Measurements from ENCODE around the gene BRSK2.
"Not testable (repeated sequence)": the region's sequence is repeated elsewhere in the genome, so short reads cannot be mapped to it uniquely, and the experiment has no call there.

BRSK2 gene

GRCh38 chr11:1354125-1354938, 35.4 kb upstream of the BRSK2 start:
- DNase-seq (ENCODE audit: low read depth in 2 of 2), result no peak

DNA sequence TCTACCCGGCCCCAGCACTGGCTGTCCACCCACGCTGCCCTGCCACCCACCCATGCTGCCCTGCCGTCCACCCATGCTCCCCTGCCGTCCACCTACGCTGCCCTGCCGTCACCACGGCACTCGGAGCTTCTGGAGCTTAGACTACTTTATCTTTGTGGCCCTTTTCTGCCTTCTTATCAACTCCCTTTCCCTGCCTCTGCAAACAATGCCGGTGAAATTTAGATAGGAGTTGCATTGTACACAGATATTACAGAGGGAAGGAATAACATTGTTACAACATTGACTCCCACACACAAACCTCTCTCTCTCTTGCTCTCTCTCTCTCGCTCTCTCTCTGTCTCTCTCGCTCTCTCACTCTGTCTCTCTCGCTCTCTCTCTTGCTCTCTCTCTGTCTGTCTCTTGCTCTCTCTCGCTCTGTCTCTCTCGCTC, 33.7 kb upstream of the BRSK2 start:
- no peak for DNase-seq (ENCODE audit: low read depth in 2 of 2)

GRCh38 chr11:1356478-1356960, 33.2 kb upstream of the BRSK2 start:
- DNase-seq (ENCODE audit: low read depth in 2 of 2), result no peak

GRCh38 chr11:1358286-1358685, 31.4 kb upstream of the BRSK2 start:
- DNase-seq (ENCODE audit: low read depth in 2 of 2), result no peak

- not testable (repeated sequence) for DNase-seq (ENCODE audit: low read depth in 2 of 2)
Observed at GRCh38 chr11:1358931-1359330, 30.8 kb upstream of the BRSK2 start.

GRCh38 chr11:1359556-1359955, 30.2 kb upstream of the BRSK2 start:
- DNase-seq (ENCODE audit: low read depth in 2 of 2), result no peak

DNA sequence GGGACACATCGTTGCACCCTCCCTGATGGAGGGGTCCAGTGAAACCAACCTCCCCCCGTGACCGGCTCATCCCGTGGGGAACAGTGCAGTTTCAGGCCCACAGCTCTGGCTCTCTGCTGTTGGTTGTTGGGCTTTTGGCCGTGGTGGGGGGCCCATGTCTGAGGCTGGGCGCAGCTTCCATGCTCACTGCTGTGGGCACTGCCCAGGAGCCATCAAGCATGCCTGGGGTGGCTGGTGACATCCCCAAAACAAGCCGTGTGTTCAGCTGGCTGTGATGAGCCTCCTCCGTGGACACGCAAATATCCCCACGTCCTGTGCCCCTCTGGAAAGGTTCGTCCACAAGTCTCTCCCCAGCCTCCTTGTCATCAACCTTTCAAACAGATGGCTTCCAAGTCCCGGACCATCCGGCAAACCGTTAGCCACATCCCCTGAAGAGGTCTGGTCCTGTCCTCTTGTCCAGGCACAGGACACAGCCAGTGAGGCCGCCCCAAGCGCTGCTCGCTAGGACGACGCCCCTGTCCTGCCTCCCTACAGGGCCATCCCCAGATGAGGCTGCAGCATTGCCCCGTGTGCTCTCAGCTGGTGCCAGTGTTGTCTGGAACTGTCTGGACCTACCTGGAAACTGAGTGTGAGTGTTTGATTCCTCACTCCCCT, 29.4 kb upstream of the BRSK2 start:
- no peak for DNase-seq (ENCODE audit: low read depth in 2 of 2)

DNA sequence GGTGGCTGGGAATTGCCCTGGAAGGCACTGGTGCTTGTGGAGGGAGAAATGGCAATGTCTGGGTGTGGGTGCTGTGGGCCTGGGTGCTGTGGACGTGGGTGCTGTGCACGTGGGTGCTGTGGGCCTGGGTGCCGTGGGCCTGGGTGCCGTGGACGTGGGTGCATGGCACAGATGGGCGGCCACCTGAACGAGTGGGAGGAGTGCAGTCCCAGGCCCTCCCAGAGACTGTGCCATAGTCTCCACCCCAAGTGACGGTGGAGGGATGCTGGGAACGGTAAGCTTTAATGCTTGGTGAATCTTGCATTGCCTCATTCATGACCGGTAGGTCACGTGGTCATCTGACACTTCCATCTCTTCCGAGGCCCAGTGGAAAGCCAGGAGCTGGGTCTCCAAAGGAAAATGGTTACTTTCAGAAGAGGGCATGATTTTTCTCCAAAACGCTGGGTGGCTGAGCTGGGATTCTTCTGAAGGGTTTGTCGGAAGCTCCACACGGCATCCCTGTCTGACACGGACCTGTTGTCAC, 28.8 kb upstream of the BRSK2 start:
- DNase-seq (ENCODE audit: low read depth in 2 of 2), result no peak

- no peak for DNase-seq (ENCODE audit: low read depth in 2 of 2)
Observed at GRCh38 chr11:1361882-1362281, 27.9 kb upstream of the BRSK2 start.

DNA sequence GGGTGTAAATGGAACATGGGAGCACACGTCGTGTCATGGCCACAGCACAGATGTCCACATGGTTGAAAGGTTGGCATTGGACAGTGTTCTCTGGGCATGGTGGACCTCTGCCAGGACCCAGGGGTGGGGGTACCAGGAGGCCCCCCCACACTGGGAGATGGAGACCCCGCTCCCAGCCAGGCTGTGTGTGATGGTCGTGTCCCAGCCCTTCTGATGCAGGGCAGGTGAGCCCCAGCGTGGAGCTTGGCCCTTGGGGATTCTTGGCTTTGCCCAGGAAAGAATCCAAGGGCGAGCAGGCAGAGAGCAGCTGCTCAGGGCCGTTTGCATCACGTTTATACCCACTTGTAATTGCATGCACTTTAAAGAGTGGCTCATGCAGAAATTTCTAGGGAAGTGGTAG, 22.0 kb upstream of the BRSK2 start:
- no peak for DNase-seq (ENCODE audit: low read depth in 2 of 2)

GRCh38 chr11:1368216-1368615, 21.5 kb upstream of the BRSK2 start:
- DNase-seq (ENCODE audit: low read depth in 2 of 2), result no peak

DNA sequence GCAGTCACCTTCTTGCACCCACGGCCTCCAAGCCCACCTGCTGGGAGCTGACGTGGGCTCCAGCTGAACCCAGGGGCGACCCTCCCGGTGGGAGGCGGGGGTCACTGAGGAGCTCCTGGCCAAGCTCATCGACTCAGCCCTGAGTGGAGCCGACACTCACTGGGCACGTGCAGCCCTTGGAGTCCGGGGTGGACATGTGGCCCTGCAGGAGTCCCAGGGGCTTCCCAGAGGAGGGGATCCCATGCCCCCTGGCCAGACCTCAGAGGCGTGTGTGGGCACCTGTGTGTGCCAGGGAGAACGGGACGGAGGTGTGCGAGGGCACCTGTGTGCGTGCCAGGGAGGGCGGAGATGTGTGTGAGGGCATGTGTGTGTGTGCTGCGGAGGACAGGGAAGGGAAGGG, 20.8 kb upstream of the BRSK2 start:
- DNase-seq (ENCODE audit: low read depth in 2 of 2), result no peak

- no peak for DNase-seq (ENCODE audit: low read depth in 2 of 2)
Observed at GRCh38 chr11:1369371-1370005, 20.2 kb upstream of the BRSK2 start.

DNA sequence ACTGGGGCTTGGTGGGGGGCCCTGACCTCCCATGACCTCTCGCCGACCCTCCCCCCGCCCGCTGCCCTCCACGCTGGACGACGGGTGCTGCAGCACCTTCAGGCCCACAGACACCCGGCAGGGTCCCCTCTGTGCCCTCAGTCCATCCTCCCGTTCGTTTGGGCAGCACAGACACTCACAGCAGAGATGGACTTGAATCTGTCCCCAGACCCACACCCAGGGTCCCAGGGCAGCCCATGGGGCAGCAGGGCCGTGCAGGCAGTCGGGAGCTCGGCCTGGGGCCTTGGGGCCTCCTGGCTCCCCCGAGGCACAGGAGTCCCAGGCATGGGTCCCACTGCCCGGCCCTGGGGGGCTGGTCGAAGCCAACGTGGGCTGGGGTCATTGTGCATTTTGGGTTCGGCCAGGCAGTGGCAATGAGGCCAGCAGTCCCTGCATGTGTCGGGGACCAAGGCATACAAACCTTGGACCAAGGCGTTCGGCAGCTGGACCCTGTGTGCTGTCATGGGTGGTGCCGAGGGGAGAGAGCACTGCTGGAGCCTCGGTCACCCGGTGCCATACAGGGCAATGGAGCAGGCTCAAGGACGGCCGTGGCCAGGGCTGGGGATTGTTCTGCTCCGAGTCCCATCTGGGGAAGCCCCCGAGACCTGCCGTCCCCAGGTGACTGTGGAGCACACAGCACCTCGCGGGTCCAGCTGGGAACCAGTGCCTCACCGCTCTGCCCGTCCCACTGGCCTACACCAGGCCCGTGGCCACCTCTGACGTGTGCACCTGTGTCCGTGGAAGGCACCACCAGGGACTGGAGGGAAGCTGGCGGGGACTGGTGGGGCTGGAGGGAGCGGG, 19.3 kb upstream of the BRSK2 start:
- DNase-seq (ENCODE audit: low read depth in 2 of 2), result no peak

GRCh38 chr11:1371026-1371325, 18.8 kb upstream of the BRSK2 start:
- no peak for DNase-seq (ENCODE audit: low read depth in 2 of 2)

DNA sequence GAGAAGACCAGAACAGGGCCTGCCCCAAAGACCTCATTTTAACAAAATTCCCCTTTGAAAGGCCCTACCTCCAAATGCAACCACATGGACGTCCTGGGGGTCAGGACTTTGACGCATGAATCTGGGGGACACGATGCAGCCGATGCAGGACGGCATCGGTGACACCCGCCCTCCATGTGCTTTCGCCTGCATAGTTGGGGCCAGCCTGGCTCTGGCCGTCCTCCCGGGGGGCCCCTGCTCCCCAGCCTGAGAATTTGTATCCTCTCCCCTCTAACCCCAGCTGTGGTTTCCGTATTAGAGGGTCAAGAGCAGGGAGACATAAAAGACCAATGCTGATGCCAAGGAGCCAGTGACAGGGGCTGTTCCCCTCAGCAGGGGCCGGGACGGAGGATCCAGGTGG, 18.4 kb upstream of the BRSK2 start:
- no peak for DNase-seq (ENCODE audit: low read depth in 2 of 2)

DNA sequence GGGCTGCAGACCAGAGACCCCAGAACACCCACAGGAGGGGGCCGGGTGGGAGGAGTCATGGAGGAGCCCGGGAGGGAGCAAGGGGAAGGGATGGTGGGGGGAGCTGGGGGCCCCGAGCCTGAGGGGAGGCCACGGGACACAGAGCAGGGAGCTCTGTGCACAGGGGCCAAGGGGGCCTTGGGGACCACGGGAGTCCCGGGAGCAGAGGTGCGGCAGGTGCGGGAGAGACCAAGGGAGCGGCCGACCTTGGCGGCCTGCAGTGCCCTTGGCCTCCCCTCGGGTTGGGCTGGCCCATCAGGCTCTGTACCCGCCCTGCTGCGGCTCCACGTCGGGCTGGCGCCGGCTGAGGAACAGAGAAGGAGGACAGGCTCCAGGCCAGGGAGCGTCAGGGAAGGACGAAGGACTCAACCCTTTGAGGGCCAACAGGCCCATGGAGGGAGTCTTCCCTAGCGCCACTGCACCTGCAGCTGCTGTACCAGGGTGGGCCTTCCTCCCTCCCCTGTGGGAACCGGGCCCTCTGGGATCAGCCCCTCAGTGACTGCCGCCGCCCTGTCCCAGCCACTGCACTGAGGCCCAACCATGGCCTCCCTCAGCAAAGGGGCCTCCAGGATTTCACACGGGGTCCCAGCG, 17.8 kb upstream of the BRSK2 start:
- no peak for DNase-seq (ENCODE audit: low read depth in 2 of 2)

GRCh38 chr11:1372660-1373059, 17.1 kb upstream of the BRSK2 start:
- DNase-seq (ENCODE audit: low read depth in 2 of 2), result no peak

- no peak for DNase-seq (ENCODE audit: low read depth in 2 of 2)
Observed at GRCh38 chr11:1373536-1374214, 16.1 kb upstream of the BRSK2 start.

DNA sequence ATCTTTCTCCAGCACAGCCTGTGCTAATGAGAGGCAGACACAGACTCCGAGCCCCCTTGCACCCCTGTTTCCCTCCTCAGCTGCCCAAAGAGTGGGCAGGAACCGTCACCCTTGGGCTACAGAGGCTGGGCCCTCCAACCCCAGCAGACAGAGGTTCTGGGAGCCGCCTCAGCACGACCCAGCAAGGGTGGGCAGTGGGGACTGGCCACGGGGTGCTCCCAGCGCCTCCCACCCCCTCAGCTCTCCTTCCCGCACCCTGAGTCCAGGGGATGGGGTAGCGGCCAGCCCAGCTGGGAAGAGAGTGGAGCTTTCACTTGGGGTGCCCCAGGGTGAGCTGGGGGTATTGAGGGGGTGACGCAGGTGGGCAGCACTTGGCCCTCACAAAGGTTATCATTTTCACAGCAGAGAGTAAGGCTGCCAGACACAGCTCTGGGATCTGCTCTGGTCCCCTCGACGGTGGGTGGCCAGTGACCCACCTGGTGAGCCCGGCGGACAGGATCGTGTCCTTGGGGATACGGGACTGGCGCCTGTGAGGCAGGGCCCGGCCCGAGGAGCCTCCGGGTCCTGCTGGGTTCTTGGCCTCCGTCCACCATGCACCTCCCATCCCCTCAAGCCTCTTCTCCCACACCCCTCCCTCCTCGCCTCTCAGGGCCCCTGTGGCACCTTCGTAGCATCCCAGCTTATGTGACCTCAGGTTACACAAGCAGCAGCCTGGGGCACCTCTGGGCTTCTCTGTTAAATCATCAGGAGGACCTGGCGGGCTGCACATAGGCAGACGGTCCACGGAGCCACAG, 14.4 kb upstream of the BRSK2 start:
- no peak for DNase-seq (ENCODE audit: low read depth in 2 of 2)

Measured in stimulated activated CD4-positive, alpha-beta T cell treated with anti-CD3 and anti-CD28 coated beads, Interleukin-1b, Interleukin-23, amount 100 ng/mL, for 4 hours (primary cell).